Memory B cell (primary cell): Measurements from ENCODE around the gene TSEN34.
A peak's percentile ranks its signal among the peaks of the same experiment; 100 is the strongest.
"Not testable (repeated sequence)": the region's sequence is repeated elsewhere in the genome, so short reads cannot be mapped to it uniquely, and the experiment has no call there.

Experiments
- ATAC-seq: fragments of 150-1000 bp; cut with Tn5 transposase; 2 replicates; pipeline ENCODE4 v1.10.0; 2021; ENCODE audit warnings: low read depth, mild to moderate bottlenecking, moderate library complexity
- DNase-seq, 2 donors: peaks; one replicate each; pipeline ENCODE4 v3.0.0; 2022; ENCODE audit warnings: low spot score in 2 of 2
- H3K27ac Mint-ChIP-seq: one replicate; pipeline ENCODE4 v1.8.0; 2022; ENCODE audit warnings: mild to moderate bottlenecking, moderate library complexity, mixed read lengths
- H3K27me3 Mint-ChIP-seq: one replicate; pipeline ENCODE4 v1.8.0; 2022; ENCODE audit warnings: mixed read lengths
- H3K36me3 Mint-ChIP-seq: one replicate; pipeline ENCODE4 v1.8.0; 2022; ENCODE audit warnings: mild to moderate bottlenecking, mixed read lengths
- H3K4me1 Mint-ChIP-seq: one replicate; pipeline ENCODE4 v1.8.0; 2022; ENCODE audit warnings: mixed read lengths
- H3K4me3 Mint-ChIP-seq: one replicate; pipeline ENCODE4 v1.8.0; 2022; ENCODE audit warnings: mild to moderate bottlenecking, moderate library complexity, mixed read lengths
- H3K9me3 Mint-ChIP-seq: one replicate; pipeline ENCODE4 v1.8.0; 2022; ENCODE audit warnings: mixed read lengths

TSEN34 gene

GRCh38 chr19:54204767-54205468 is 13.8 kb downstream of the TSEN34 start:
- Mint-ChIP-seq H3K9me3 (no peaks in the 10 kb centered on the region), H3K36me3 (peaks cover 20% of the 10 kb centered on the region), H3K4me1 (peaks cover 50% of the 10 kb centered on the region), H3K27ac (peak overlapping the region; percentile 45), H3K27me3 (no peaks in the 10 kb centered on the region), H3K4me3 (peak overlapping the region; percentile 2)
- ATAC-seq (no peak), DNase-seq (no peak)

- H3K27me3 Mint-ChIP-seq = no peaks in the 10 kb centered on the region
- peaks cover 25% of the 10 kb centered on the region for H3K36me3 Mint-ChIP-seq
- DNase-seq = no peak
- H3K27ac Mint-ChIP-seq = no peak overlapping the region
- no peak overlapping the region for H3K4me3 Mint-ChIP-seq
- no peaks in the 10 kb centered on the region for H3K9me3 Mint-ChIP-seq
- peaks cover 59% of the 10 kb centered on the region for H3K4me1 Mint-ChIP-seq
- no peak for ATAC-seq
Measured at GRCh38 chr19:54206030-54206830, 15.1 kb downstream of the TSEN34 start.

- no peaks in the 10 kb centered on the region for H3K9me3 Mint-ChIP-seq
- DNase-seq (no peak), ATAC-seq (no peak)
- H3K4me3 Mint-ChIP-seq = no peak overlapping the region
- peaks cover 26% of the 10 kb centered on the region for H3K36me3 Mint-ChIP-seq
- peak overlapping the region; percentile 92 for H3K27ac Mint-ChIP-seq
- no peaks in the 10 kb centered on the region for H3K27me3 Mint-ChIP-seq
- H3K4me1 Mint-ChIP-seq = peaks cover 58% of the 10 kb centered on the region
Measured at GRCh38 chr19:54206831-54207177, 15.7 kb downstream of the TSEN34 start.

- not testable (repeated sequence) for DNase-seq, H3K27me3 Mint-ChIP-seq, ATAC-seq, H3K4me3 Mint-ChIP-seq, H3K9me3 Mint-ChIP-seq
- peaks cover 55% of the 10 kb centered on the region for H3K4me1 Mint-ChIP-seq
- peaks cover 28% of the 10 kb centered on the region for H3K36me3 Mint-ChIP-seq
- peak overlapping the region; percentile 92 for H3K27ac Mint-ChIP-seq
Measured at GRCh38 chr19:54207193-54207592, 16.1 kb downstream of the TSEN34 start.

GRCh38 chr19:54207676-54207982 is 16.5 kb downstream of the TSEN34 start:
- DNase-seq (no peak), ATAC-seq (no peak)
- no peaks in the 10 kb centered on the region for H3K27me3 Mint-ChIP-seq
- H3K36me3 Mint-ChIP-seq = peaks cover 28% of the 10 kb centered on the region
- no peaks in the 10 kb centered on the region for H3K9me3 Mint-ChIP-seq
- peak overlapping the region; percentile 92 for H3K27ac Mint-ChIP-seq
- H3K4me3 Mint-ChIP-seq = peak overlapping the region; percentile 63
- H3K4me1 Mint-ChIP-seq = peaks cover 52% of the 10 kb centered on the region

GRCh38 chr19:54207983-54208783 is 17.1 kb downstream of the TSEN34 start:
- ATAC-seq (peak; percentile 66), DNase-seq (peak in 1 of 2 donors; percentile 34)
- Mint-ChIP-seq H3K4me1 (peaks cover 46% of the 10 kb centered on the region), H3K36me3 (peaks cover 24% of the 10 kb centered on the region), H3K4me3 (peak overlapping the region; percentile 63), H3K9me3 (no peaks in the 10 kb centered on the region), H3K27ac (peak overlapping the region; percentile 92), H3K27me3 (no peaks in the 10 kb centered on the region)

GRCh38 chr19:54208784-54209057 is 17.6 kb downstream of the TSEN34 start:
- H3K4me1 Mint-ChIP-seq = peaks cover 44% of the 10 kb centered on the region
- H3K27ac Mint-ChIP-seq = peak overlapping the region; percentile 92
- peak overlapping the region; percentile 63 for H3K4me3 Mint-ChIP-seq
- ATAC-seq (no peak), DNase-seq (no peak)
- peaks cover 22% of the 10 kb centered on the region for H3K36me3 Mint-ChIP-seq
- H3K9me3 Mint-ChIP-seq = no peaks in the 10 kb centered on the region
- H3K27me3 Mint-ChIP-seq = no peaks in the 10 kb centered on the region

GRCh38 chr19:54209058-54209810 is 18.1 kb downstream of the TSEN34 start:
- no peak for ATAC-seq
- Mint-ChIP-seq H3K4me3 (no peak overlapping the region), H3K27ac (peak overlapping the region; percentile 49), H3K4me1 (peaks cover 44% of the 10 kb centered on the region), H3K27me3 (no peaks in the 10 kb centered on the region), H3K36me3 (peaks cover 22% of the 10 kb centered on the region), H3K9me3 (no peaks in the 10 kb centered on the region)
- no peak for DNase-seq

- Mint-ChIP-seq H3K4me1 (peaks cover 37% of the 10 kb centered on the region), H3K9me3 (no peaks in the 10 kb centered on the region), H3K27me3 (no peaks in the 10 kb centered on the region), H3K4me3 (no peak overlapping the region), H3K27ac (peak overlapping the region; percentile 49), H3K36me3 (peaks cover 18% of the 10 kb centered on the region)
- DNase-seq (no peak), ATAC-seq (no peak)
Measured at GRCh38 chr19:54209811-54210494, 18.8 kb downstream of the TSEN34 start.

- Mint-ChIP-seq H3K4me1 (peaks cover 31% of the 10 kb centered on the region), H3K36me3 (peaks cover 17% of the 10 kb centered on the region), H3K27ac (peak overlapping the region; percentile 20), H3K4me3 (no peak overlapping the region), H3K9me3 (no peaks in the 10 kb centered on the region), H3K27me3 (no peaks in the 10 kb centered on the region)
- DNase-seq (no peak), ATAC-seq (no peak)
Measured at GRCh38 chr19:54211235-54211634, 20.1 kb downstream of the TSEN34 start.

GRCh38 chr19:54214217-54214616 is 23.1 kb downstream of the TSEN34 start:
- H3K4me1 Mint-ChIP-seq = peaks cover 14% of the 10 kb centered on the region
- not testable (repeated sequence) for H3K9me3 Mint-ChIP-seq, H3K27ac Mint-ChIP-seq

GRCh38 chr19:54214734-54215133 is 23.6 kb downstream of the TSEN34 start:
- H3K4me3 Mint-ChIP-seq, H3K9me3 Mint-ChIP-seq: not testable (repeated sequence)

More at GRCh38 chr19:54214217-54214616, 23.1 kb downstream of the TSEN34 start:
- H3K36me3 Mint-ChIP-seq = peaks cover 13% of the 10 kb centered on the region
- not testable (repeated sequence) for DNase-seq, H3K4me3 Mint-ChIP-seq, ATAC-seq, H3K27me3 Mint-ChIP-seq

GRCh38 chr19:54216869-54217268 is 25.8 kb downstream of the TSEN34 start:
- Mint-ChIP-seq H3K27me3 (peaks cover 2% of the 10 kb centered on the region), H3K9me3 (no peaks in the 10 kb centered on the region), H3K27ac (no peak overlapping the region), H3K36me3 (peaks cover 5% of the 10 kb centered on the region), H3K4me1 (no peaks in the 10 kb centered on the region), H3K4me3 (no peak overlapping the region)
- ATAC-seq (no peak), DNase-seq (no peak)

More at GRCh38 chr19:54214734-54215133, 23.6 kb downstream of the TSEN34 start:
- peaks cover 13% of the 10 kb centered on the region for H3K36me3 Mint-ChIP-seq
- H3K27me3 Mint-ChIP-seq, DNase-seq, H3K27ac Mint-ChIP-seq, ATAC-seq: not testable (repeated sequence)
- peaks cover 11% of the 10 kb centered on the region for H3K4me1 Mint-ChIP-seq
